Endothelial cell of umbilical vein (primary cell): ENCODE measurements around the gene CALN1.

Experiments
- CTCF ChIP-seq, 2 donors: IDR thresholded peaks; 1 replicate in 1 of 2; 2 replicates in 1 of 2; pipeline ENCODE4 v1.5.1; 2011; ENCODE audit warnings: low read length in 2 of 2, mild to moderate bottlenecking in 2 of 2, moderate library complexity in 2 of 2, control low read depth in 1 of 2, inconsistent platforms in 1 of 2, low read depth in 1 of 2; ENCODE audit not compliant: insufficient read depth in 1 of 2; ENCODE audit errors: extremely low read depth in 1 of 2
- EZH2 ChIP-seq: IDR thresholded peaks from 2 replicates; pipeline ENCODE4 v1.6.1; 2012; ENCODE audit warnings: borderline replicate concordance, low read depth, mild to moderate bottlenecking, moderate library complexity, low read length, inconsistent platforms; ENCODE audit not compliant: severe bottlenecking
- FOS ChIP-seq: IDR thresholded peaks from 2 replicates; pipeline ENCODE4 v1.6.1; 2011; ENCODE audit warnings: mild to moderate bottlenecking, low read length, moderate library complexity, borderline replicate concordance; ENCODE audit not compliant: insufficient read depth
- GATA2 ChIP-seq: IDR thresholded peaks from 2 replicates; pipeline ENCODE4 v1.7.0; 2011; ENCODE audit warnings: low read depth, mild to moderate bottlenecking, moderate library complexity, mixed read lengths, low read length; ENCODE audit not compliant: insufficient read length, insufficient read depth
- JUN ChIP-seq: IDR thresholded peaks from 2 replicates; pipeline ENCODE4 v1.6.1; 2011; ENCODE audit warnings: borderline replicate concordance, low read depth; ENCODE audit not compliant: insufficient read length, insufficient read depth
- MAX ChIP-seq: IDR thresholded peaks from 2 replicates; pipeline ENCODE4 v1.6.1; 2011; ENCODE audit not compliant: insufficient read depth, insufficient read length
- MYC ChIP-seq: IDR thresholded peaks from one replicate; pipeline ENCODE4 v1.6.1; 2011; ENCODE audit warnings: mild to moderate bottlenecking, low read depth, low read length
- POLR2A ChIP-seq: IDR thresholded peaks from 2 replicates; pipeline ENCODE4 v1.6.1; 2012; ENCODE audit warnings: low read depth, mild to moderate bottlenecking, control low read depth, low read length
- POLR2AphosphoS5 ChIP-seq: IDR thresholded peaks from 2 replicates; pipeline ENCODE4 v1.6.1; 2012; ENCODE audit warnings: low read depth, mild to moderate bottlenecking, control low read depth, low read length, moderate library complexity; ENCODE audit not compliant: insufficient read depth

- TF ChIP-seq CTCF (IDR thresholded peaks at IDR 0.05; ENCODE audit: extremely low read depth in 1 of 2, insufficient read depth in 1 of 2, low read depth in 1 of 2, low read length in 2 of 2) (no peak), EZH2 (no peak), POLR2A (no peak), POLR2AphosphoS5 (no peak), GATA2 (no peak), MAX (no peak), JUN (no peak), FOS (no peak), MYC (no peak)
These were observed 526.7 kb downstream of the CALN1 start for GRCh38 chr7:71885487-71885886.
